Mucosa of gallbladder (tissue), 1 donor: ENCODE results near the gene COG5. TPM values are rescaled to one million over a fixed set of nuclear protein-coding genes. Genes with fewer than 3 reads are reported as not detected.

Source experiments
- DNase-seq: peaks from one replicate; pipeline ENCODE4 v3.0.0-alpha.2; 2020; ENCODE audit warnings: low spot score
- total RNA-seq: library from RNA; stranded (reverse); gene quantifications from one replicate; pipeline ENCODE4 v1.2.1, GENCODE V29; 2021
- donor health status: DM: no; HTN: no; CAD: no.

The COG5 gene
- total RNA-seq, 1 donor from 2014 or later = 34.6 TPM

- DNase-seq = no peak
Measured at GRCh38 chr7:107330478-107330877, 233.2 kb downstream of the COG5 start.

GRCh38 chr7:107327986-107328569 lies 235.6 kb downstream of the COG5 start:
- no peak for DNase-seq

- no peak for DNase-seq
Measured at GRCh38 chr7:107326061-107326460, 237.7 kb downstream of the COG5 start.

- DNase-seq = no peak
Measured at GRCh38 chr7:107322015-107322414, 241.7 kb downstream of the COG5 start.

GRCh38 chr7:107321611-107322010 lies 242.1 kb downstream of the COG5 start:
- no peak for DNase-seq

GRCh38 chr7:107319724-107320228 lies 243.9 kb downstream of the COG5 start:
- DNase-seq = no peak

GRCh38 chr7:107318523-107319160 lies 245.1 kb downstream of the COG5 start:
- no peak for DNase-seq

GRCh38 chr7:107315716-107316220 lies 248.0 kb downstream of the COG5 start:
- DNase-seq = no peak

- no peak for DNase-seq
Measured at GRCh38 chr7:107313355-107313754, 250.4 kb downstream of the COG5 start.

- DNase-seq = no peak
Measured at GRCh38 chr7:107312418-107312817, 251.3 kb downstream of the COG5 start.

- no peak for DNase-seq
Measured at GRCh38 chr7:107309296-107309695, 254.4 kb downstream of the COG5 start.

GRCh38 chr7:107304636-107305035 lies 259.1 kb downstream of the COG5 start:
- no peak for DNase-seq

- DNase-seq = no peak
Measured at GRCh38 chr7:107304063-107304462, 259.7 kb downstream of the COG5 start.

GRCh38 chr7:107302250-107302847 lies 261.4 kb downstream of the COG5 start:
- no peak for DNase-seq

GRCh38 chr7:107294182-107294581 lies 269.5 kb downstream of the COG5 start:
- no peak for DNase-seq

- no peak for DNase-seq
Measured at GRCh38 chr7:107292591-107292990, 271.1 kb downstream of the COG5 start.

GRCh38 chr7:107291434-107291833 lies 272.3 kb downstream of the COG5 start:
- DNase-seq = no peak

- no peak for DNase-seq
Measured at GRCh38 chr7:107286751-107287621, 276.7 kb downstream of the COG5 start.

- no peak for DNase-seq
Measured at GRCh38 chr7:107284911-107285479, 278.7 kb downstream of the COG5 start.

GRCh38 chr7:107277331-107277730 lies 286.4 kb downstream of the COG5 start:
- no peak for DNase-seq

GRCh38 chr7:107276220-107276827 lies 287.4 kb downstream of the COG5 start:
- DNase-seq = no peak
